Lower lobe of right lung (tissue), 2 donors: ENCODE measurements around the gene ZNF296. TPM values are rescaled to one million over a fixed set of nuclear protein-coding genes. Genes with fewer than 3 reads are reported as not detected.

ENCODE experiments used
- ATAC-seq, 2 donors: fragments of 200-7000 bp; cut with Tn5 transposase; one replicate each; pipeline ENCODE4 v1.9.1; 2020 to 2022; ENCODE audit warnings: mild to moderate bottlenecking in 2 of 2, moderate library complexity in 2 of 2
- DNase-seq: peaks from one replicate; pipeline ENCODE4 v3.0.0-alpha.2; 2020
- H3K27ac ChIP-seq: fragments of 200-600 bp; one replicate; pipeline ENCODE4 v1.8.0; 2022
- H3K27me3 ChIP-seq: fragments of 200-600 bp; one replicate; pipeline ENCODE4 v1.8.0; 2022; ENCODE audit warnings: low read depth
- H3K36me3 ChIP-seq: fragments of 200-600 bp; one replicate; pipeline ENCODE4 v1.8.0; 2022; ENCODE audit warnings: mild to moderate bottlenecking
- H3K4me1 ChIP-seq: fragments of 200-600 bp; one replicate; pipeline ENCODE4 v1.8.0; 2022
- H3K4me3 ChIP-seq: fragments of 200-600 bp; one replicate; pipeline ENCODE4 v1.8.0; 2022; ENCODE audit warnings: mild to moderate bottlenecking
- H3K9me3 ChIP-seq: fragments of 200-600 bp; one replicate; pipeline ENCODE4 v1.8.0; 2022
- CTCF ChIP-seq: fragments of 200-600 bp; IDR thresholded peaks from one replicate; pipeline ENCODE4 v1.8.0; 2022; ENCODE audit warnings: antibody characterized with exemption, mild to moderate bottlenecking
- intact Hi-C: fragments of 100-400 bp; cut with DNase I; formaldehyde crosslinking; loops from one replicate; pipeline ENCODE4 v1.11.0; 2022
- long read RNA-seq: library from polyadenylated mRNA; unstranded; transcript quantifications from one replicate; pipeline ENCODE4 v2.0.0, GENCODE V29; 2021
- total RNA-seq: library from RNA; stranded (reverse); fragmentation: NEBNext Ultra II Directional; extraction: Animal tissue kit (Norgen Biotek cat#: 25700); gene quantifications from one replicate; pipeline ENCODE4 v1.2.1, GENCODE V29; 2021
- donor health status: DM: no; HTN: yes; CAD: no; lungs with severe emphysema.

The ZNF296 gene
- total RNA-seq = 1.7 TPM
- long read RNA-seq, transcript ZNF296-201 (3 exons, 1,744 nt) = major isoform, 5 of 5 reads
- long read RNA-seq, partial matches to known transcripts = 0 of 5 reads
- long read RNA-seq, other reads (novel, unspliced or antisense) = 0 of 5 reads

GRCh38 chr19:45076029-45076850, at the start of gene ZNF296:
ZNF296 (minus strand) TSS chr19:45076478; CDS start chr19:45076373, 105 bp downstream.
- no peak for TF ChIP-seq CTCF
- Histone ChIP-seq H3K36me3 (peaks cover 11% of the 10 kb centered on the region), H3K27ac (peak within 1 kb of the TSS; percentile 84), H3K9me3 (no peaks in the 10 kb centered on the region), H3K4me3 (peak within 1 kb of the TSS; percentile 76), H3K4me1 (peaks cover 53% of the 10 kb centered on the region), H3K27me3 (no peaks in the 10 kb centered on the region)
- DNase-seq (peak; percentile 91), ATAC-seq (peak; percentile 82 to 85)
- intact Hi-C loops = no loop called here

GRCh38 chr19:45125360-45125759, 49.1 kb upstream of the ZNF296 start:
- TF ChIP-seq CTCF = no peak
- DNase-seq (no peak), ATAC-seq (no peak)
- H3K27ac ChIP-seq = no peak overlapping the region
- peaks cover 19% of the 10 kb centered on the region for H3K36me3 ChIP-seq
- intact Hi-C loops = no loop called here
- peaks cover 7% of the 10 kb centered on the region for H3K4me1 ChIP-seq
- H3K27me3 ChIP-seq = no peaks in the 10 kb centered on the region
- no peaks in the 10 kb centered on the region for H3K9me3 ChIP-seq
- no peak overlapping the region for H3K4me3 ChIP-seq

GRCh38 chr19:45124021-45124420, 47.7 kb upstream of the ZNF296 start:
- no peak overlapping the region for H3K27ac ChIP-seq
- DNase-seq (no peak), ATAC-seq (no peak)
- H3K27me3 ChIP-seq = no peaks in the 10 kb centered on the region
- H3K36me3 ChIP-seq = peaks cover 18% of the 10 kb centered on the region
- TF ChIP-seq CTCF = no peak
- intact Hi-C loops = no loop called here
- H3K4me1 ChIP-seq = peaks cover 7% of the 10 kb centered on the region
- H3K9me3 ChIP-seq = no peaks in the 10 kb centered on the region
- H3K4me3 ChIP-seq = no peak overlapping the region

- Histone ChIP-seq H3K9me3 (no peaks in the 10 kb centered on the region), H3K36me3 (peaks cover 13% of the 10 kb centered on the region), H3K27ac (no peak overlapping the region), H3K4me3 (no peak overlapping the region), H3K27me3 (no peaks in the 10 kb centered on the region), H3K4me1 (peaks cover 13% of the 10 kb centered on the region)
- DNase-seq (no peak), ATAC-seq (no peak)
- intact Hi-C loops = no loop called here
- no peak for TF ChIP-seq CTCF
Measured at GRCh38 chr19:45123440-45123850, 47.2 kb upstream of the ZNF296 start.

GRCh38 chr19:45122832-45123231, 46.6 kb upstream of the ZNF296 start:
- intact Hi-C loops = no loop called here
- Histone ChIP-seq H3K36me3 (peaks cover 13% of the 10 kb centered on the region), H3K9me3 (no peaks in the 10 kb centered on the region), H3K4me1 (peaks cover 19% of the 10 kb centered on the region), H3K27ac (no peak overlapping the region), H3K27me3 (no peaks in the 10 kb centered on the region), H3K4me3 (no peak overlapping the region)
- no peak for TF ChIP-seq CTCF
- DNase-seq (no peak), ATAC-seq (no peak)
